Fibroblast of mammary gland (primary cell): ENCODE data around the gene PPP4R3A.
"Not testable (repeated sequence)": the region's sequence is repeated elsewhere in the genome, so short reads cannot be mapped to it uniquely, and the experiment has no call there.

Experiments used
- DNase-seq: peaks from one replicate; pipeline ENCODE4 v3.0.0-alpha.2; 2010; ENCODE audit warnings: low read depth
- H3K4me3 ChIP-seq: 2 replicates; pipeline ENCODE4 v1.5.1; 2011; ENCODE audit warnings: low read depth, mild to moderate bottlenecking, low read length, moderate library complexity; ENCODE audit not compliant: control insufficient read depth
- TF ChIP-seq, protein P1 (sequence below): conservative IDR thresholded peaks from 2 replicates; pipeline ENCODE4 v1.5.1; 2011; ENCODE audit warnings: low read depth, low read length, inconsistent platforms; ENCODE audit not compliant: control insufficient read depth, insufficient read depth

Gene PPP4R3A

DNA sequence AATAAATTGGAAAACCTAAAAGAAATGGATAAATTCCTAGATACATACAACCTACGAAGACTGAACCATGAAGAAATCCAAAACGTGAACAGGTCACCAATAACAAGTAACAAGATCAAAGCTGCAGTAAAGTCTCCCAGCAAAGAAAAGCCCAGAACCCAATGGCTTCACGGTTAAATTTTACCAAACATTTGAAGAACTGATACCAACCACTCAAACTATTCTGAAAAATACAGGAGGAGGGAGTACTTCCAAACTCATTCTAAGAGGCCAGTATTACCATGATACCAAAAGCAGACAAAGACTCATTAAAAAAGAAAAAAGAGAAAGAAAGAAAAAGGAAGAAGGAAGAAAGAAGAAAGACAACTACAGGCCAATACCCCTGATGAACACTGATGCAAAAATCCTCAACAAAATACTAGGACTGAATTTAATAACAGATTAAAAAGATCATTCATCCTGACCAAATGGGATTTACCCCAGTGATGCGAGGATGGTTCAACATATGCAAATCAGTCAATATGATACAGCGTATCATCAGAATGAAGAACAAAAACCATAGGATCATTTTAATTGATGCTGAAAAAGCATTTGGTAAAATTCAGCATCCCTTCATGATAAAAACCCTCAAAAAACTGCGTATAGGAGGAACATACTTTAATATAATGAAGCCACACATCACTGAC lies 65.6 kb downstream of the PPP4R3A start:
- TF ChIP-seq, protein P1, sequence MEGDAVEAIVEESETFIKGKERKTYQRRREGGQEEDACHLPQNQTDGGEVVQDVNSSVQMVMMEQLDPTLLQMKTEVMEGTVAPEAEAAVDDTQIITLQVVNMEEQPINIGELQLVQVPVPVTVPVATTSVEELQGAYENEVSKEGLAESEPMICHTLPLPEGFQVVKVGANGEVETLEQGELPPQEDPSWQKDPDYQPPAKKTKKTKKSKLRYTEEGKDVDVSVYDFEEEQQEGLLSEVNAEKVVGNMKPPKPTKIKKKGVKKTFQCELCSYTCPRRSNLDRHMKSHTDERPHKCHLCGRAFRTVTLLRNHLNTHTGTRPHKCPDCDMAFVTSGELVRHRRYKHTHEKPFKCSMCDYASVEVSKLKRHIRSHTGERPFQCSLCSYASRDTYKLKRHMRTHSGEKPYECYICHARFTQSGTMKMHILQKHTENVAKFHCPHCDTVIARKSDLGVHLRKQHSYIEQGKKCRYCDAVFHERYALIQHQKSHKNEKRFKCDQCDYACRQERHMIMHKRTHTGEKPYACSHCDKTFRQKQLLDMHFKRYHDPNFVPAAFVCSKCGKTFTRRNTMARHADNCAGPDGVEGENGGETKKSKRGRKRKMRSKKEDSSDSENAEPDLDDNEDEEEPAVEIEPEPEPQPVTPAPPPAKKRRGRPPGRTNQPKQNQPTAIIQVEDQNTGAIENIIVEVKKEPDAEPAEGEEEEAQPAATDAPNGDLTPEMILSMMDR, result no peak
- no peak overlapping the region for H3K4me3 ChIP-seq
- no peak for DNase-seq

DNA sequence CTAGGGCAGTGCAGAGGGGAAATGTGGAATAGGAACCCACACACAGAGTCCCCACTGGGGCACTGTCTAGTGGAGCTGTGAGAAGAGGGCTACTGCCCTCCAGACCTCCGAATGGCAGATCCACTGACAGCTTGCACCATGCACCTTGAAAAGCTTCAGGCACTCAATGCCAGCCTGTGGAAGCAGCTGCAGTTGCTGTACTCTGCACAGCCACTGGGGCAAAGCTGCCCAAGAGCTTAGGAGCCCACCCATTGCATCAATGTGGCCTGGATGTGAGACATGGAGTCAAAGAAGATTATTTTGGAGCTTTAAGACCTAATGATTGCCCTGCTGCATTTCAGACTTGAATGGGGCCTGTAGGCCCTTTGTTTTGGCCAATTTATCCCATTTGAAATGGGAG lies 70.8 kb downstream of the PPP4R3A start:
- TF ChIP-seq, protein P1, result no peak
- DNase-seq, result no peak
- H3K4me3 ChIP-seq, result no peak overlapping the region

DNA sequence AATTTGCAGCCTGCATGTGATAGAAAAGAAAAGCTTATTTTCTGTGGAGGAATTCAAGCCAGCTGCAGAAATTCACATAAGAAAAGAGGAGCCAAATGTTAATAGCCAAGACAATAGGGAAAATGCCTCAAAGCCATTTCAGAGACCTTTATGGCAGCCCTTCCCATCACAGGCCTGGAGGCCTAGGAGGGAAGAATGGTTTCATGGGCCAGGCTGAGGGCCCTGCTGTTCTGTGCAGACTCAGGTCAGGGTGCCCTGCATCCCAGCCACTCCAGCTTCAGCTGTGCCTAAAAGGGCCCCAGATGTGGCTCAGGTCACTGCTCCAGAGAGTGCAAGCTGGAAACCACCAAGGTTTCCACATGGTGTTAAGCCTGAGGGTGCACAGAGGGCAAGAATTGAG lies 71.3 kb downstream of the PPP4R3A start:
- DNase-seq, result no peak
- no peak overlapping the region for H3K4me3 ChIP-seq
- TF ChIP-seq, protein P1, result no peak

DNA sequence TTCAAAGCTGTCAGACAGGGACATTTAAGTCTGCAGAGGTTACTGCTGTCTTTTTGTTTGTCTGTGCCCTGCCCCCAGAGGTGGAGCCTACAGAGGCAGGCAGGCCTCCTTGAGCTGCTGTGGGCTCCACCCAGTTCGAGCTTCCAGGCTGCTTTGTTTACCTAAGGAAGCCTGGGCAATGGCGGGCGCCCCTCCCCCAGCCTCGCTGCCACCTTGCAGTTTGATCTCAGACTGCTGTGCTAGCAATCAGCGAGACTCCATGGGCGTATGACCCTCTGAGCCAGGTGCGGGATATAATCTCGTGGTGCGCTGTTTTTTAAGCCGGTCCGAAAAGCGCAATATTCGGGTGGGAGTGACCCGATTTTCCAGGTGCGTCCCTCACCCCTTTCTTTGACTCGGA lies 73.8 kb downstream of the PPP4R3A start:
- not testable (repeated sequence) for H3K4me3 ChIP-seq, DNase-seq

DNA sequence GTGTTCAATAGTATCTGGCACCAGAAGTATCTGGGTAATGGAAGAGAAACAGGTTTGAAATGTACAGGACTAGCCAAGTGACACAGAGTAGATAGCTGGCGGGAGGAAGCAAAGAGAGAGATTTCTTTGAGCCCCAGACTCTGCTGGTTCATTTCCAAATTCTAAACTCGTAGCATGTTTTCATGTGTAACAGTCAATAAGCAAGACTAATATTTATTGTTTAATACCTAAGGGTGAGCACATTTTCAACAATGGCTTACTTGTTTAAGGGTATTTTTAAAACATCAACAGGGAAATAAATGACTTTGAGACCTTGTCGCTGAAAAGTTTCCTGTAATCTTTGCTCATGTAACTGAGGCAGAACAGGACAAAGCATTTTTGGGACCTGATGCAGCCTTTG lies 80.7 kb downstream of the PPP4R3A start:
- TF ChIP-seq, protein P1, result no peak
- DNase-seq, result no peak
- no peak overlapping the region for H3K4me3 ChIP-seq

DNA sequence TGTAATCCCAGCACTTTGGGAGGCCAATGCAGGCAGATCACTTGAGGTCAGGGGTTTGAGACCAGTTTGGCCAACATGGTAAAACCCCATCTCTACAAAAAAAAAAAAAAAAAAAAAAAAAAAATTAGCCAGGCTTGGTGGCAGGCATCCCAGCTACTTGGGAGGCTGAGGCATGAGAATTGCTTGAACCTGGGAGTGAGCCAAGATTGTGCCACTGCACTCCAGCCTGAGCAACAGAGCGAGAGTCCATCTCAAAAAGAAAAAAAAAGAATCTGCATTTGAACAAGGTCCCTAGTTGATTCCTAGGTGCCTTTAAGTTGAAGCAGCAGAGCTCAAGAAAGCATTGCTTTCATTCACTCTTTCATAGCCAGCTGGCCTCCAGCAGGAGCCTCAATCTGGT lies 81.2 kb downstream of the PPP4R3A start:
- DNase-seq, result not testable (repeated sequence)

DNA sequence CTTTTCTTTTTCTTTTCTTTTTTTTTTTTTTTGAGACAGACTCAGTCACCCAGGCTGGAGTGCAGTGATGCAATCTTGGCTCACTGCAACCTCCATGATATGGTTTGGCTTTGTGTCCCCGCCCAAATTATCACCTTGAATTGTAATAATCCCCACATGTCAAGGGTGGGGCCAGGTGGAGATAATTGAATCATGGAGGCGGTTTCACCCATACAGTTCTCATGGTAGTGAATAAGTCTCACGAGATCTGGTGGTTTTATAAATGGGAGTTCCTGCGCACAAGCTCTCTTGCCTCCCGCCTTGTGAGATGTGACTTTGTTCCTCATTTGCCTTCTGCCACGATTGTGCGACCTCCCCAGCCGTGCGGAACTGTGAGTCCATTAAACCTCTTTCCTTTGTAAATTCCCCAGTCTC lies 84.6 kb downstream of the PPP4R3A start:
- not testable (repeated sequence) for H3K4me3 ChIP-seq, DNase-seq

More for the DNA sequence above, 81.2 kb downstream of the PPP4R3A start:
- not testable (repeated sequence) for H3K4me3 ChIP-seq

DNA sequence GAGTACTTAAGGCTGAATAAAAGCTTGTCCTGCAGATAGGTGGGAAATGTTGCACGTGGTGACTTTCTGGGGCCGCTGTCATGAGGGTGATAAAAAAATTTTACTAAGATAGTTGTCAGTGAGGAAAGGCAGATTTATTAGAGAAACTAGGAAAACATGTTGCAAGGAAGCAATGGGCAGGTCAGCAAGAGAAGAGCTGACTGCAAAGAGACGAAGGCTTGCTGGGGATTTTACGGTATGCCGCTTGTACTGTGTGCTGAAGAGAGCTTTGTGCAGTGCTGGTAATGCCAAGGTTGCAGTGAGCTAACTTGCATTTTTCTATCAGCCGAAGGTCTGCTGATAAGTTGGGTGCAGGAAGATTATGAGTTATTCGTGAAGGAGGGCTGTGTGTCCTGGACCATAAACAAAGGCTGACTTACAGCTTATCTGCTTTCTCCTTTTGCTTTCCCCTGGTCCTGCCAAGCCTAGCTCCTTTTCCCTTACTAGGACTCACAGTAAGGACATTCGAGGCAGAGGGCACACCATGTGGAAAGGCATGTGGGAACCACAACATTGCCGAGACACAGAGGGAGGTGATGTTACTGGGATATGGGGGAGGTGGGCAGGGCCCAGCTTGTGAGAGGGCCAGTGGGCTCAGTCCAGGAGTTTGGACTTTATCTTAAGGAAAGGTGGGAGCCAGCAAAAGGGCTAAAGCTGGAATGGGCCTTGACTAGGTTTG lies 85.1 kb downstream of the PPP4R3A start:
- DNase-seq, result no peak
- TF ChIP-seq, protein P1, result no peak
- no peak overlapping the region for H3K4me3 ChIP-seq
